ENCODE data around the gene EIF4E1B. TPM values are rescaled to one million over a fixed set of nuclear protein-coding genes. Genes with fewer than 3 reads are reported as not detected.

EIF4E1B gene
- total RNA-seq, 4 donors from 2014 or later: not detected

- H3K27me3 ChIP-seq: peaks cover 0 to 98% (median 23%) of the 10 kb centered on the region in 4 donors
- DNase-seq: no peak
These were observed 3.6 kb upstream of the EIF4E1B start for GRCh38 chr5:176626876-176627236.

GRCh38 chr5:176627582-176627981 lies 2.9 kb upstream of the EIF4E1B start:
- WGBS, 2 donors: 60 to 70% methylated on average over 3 to 4 of the region's 5 CpGs
- Histone ChIP-seq H3K4me1 (peaks cover 8 to 35% (median 16%) of the 10 kb centered on the region in 3 donors), H3K36me3 (no peaks in the 10 kb centered on the region), H3K27ac (no peak overlapping the region), H3K27me3 (peaks cover 0 to 98% (median 26%) of the 10 kb centered on the region in 4 donors), H3K4me3 (no peak overlapping the region), H3K9me3 (no peaks in the 10 kb centered on the region)
- no peak for TF ChIP-seq CTCF (IDR thresholded peaks at IDR 0.05)
- TF ChIP-seq POLR2A (IDR thresholded peaks at IDR 0.05): no peak
- no peak for DNase-seq
- intact Hi-C loops (cut with DNase I): no loop called here

More at GRCh38 chr5:176626876-176627236, 3.6 kb upstream of the EIF4E1B start:
- WGBS, 2 donors: 15 to 43% methylated on average over 6 of the region's 7 CpGs
- H3K9me3 ChIP-seq: no peaks in the 10 kb centered on the region
- intact Hi-C loops (cut with DNase I): no loop called here
- H3K4me3 ChIP-seq: no peak overlapping the region
- H3K27ac ChIP-seq: no peak overlapping the region
- H3K36me3 ChIP-seq: no peaks in the 10 kb centered on the region
- peaks cover 8 to 35% (median 16%) of the 10 kb centered on the region in 3 donors for H3K4me1 ChIP-seq
- TF ChIP-seq CTCF (IDR thresholded peaks at IDR 0.05) (no peak), POLR2A (IDR thresholded peaks at IDR 0.05) (no peak)

- TF ChIP-seq CTCF (IDR thresholded peaks at IDR 0.05) (no peak), POLR2A (IDR thresholded peaks at IDR 0.05) (no peak)
- Histone ChIP-seq H3K27ac (no peak overlapping the region), H3K36me3 (no peaks in the 10 kb centered on the region), H3K4me1 (peaks cover 8 to 35% (median 16%) of the 10 kb centered on the region in 3 donors), H3K27me3 (peaks cover 0 to 100% (median 28%) of the 10 kb centered on the region in 4 donors), H3K9me3 (no peaks in the 10 kb centered on the region), H3K4me3 (no peak overlapping the region)
- DNase-seq: no peak
- WGBS, 2 donors: 44 to 61% methylated on average over 11 to 13 of the region's 13 CpGs
- intact Hi-C loops (cut with DNase I): no loop called here
These were observed 1.9 kb upstream of the EIF4E1B start for GRCh38 chr5:176628406-176629228.

GRCh38 chr5:176629317-176629852 lies 1.1 kb upstream of the EIF4E1B start:
- Histone ChIP-seq H3K9me3 (no peaks in the 10 kb centered on the region), H3K4me3 (peak overlapping the region in 2 of 4 donors; percentile 39 to 60), H3K4me1 (peaks cover 8 to 35% (median 16%) of the 10 kb centered on the region in 3 donors), H3K36me3 (no peaks in the 10 kb centered on the region), H3K27ac (no peak overlapping the region), H3K27me3 (peaks cover 0 to 100% (median 28%) of the 10 kb centered on the region in 4 donors)
- 16 to 26% methylated on average over 10 to 21 of the region's 34 CpGs for WGBS, 2 donors
- no peak for TF ChIP-seq POLR2A (IDR thresholded peaks at IDR 0.05)
- TF ChIP-seq CTCF (IDR thresholded peaks at IDR 0.05): no peak
- no peak for DNase-seq
- intact Hi-C loops (cut with DNase I): no loop called here

GRCh38 chr5:176630681-176631222 lies 277 bp downstream of the EIF4E1B start:
- Histone ChIP-seq H3K27ac (no peak overlapping the region), H3K36me3 (no peaks in the 10 kb centered on the region), H3K4me1 (peaks cover 8 to 35% (median 16%) of the 10 kb centered on the region in 3 donors), H3K27me3 (peaks cover 0 to 96% (median 28%) of the 10 kb centered on the region in 4 donors), H3K4me3 (peak overlapping the region in 2 of 4 donors; percentile 39 to 60), H3K9me3 (no peaks in the 10 kb centered on the region)
- intact Hi-C loops (cut with DNase I): no loop called here
- WGBS, 2 donors: 8 to 10% methylated on average over 12 to 18 of the region's 20 CpGs
- TF ChIP-seq POLR2A (IDR thresholded peaks at IDR 0.05): no peak
- TF ChIP-seq CTCF (IDR thresholded peaks at IDR 0.05): no peak
- no peak for DNase-seq
